GM23338 (cell line): ENCODE results near the gene TASP1.

ENCODE experiments used
- CREB1 ChIP-seq: fragments of 250-450 bp; sonication (Bioruptor Pico); IDR thresholded peaks from 2 replicates; pipeline ENCODE4 v1.5.0; 2020; ENCODE audit warnings: low read depth, mild to moderate bottlenecking, moderate library complexity
- EZH2 ChIP-seq: fragments of 200-600 bp; sonication (generic); IDR thresholded peaks from one replicate; pipeline ENCODE4 v1.8.0; 2017; ENCODE audit warnings: antibody characterized with exemption, mild to moderate bottlenecking, low read depth; ENCODE audit not compliant: unreplicated experiment
- EZH2phosphoT487 ChIP-seq: fragments of 200-600 bp; sonication (generic); IDR thresholded peaks from one replicate; pipeline ENCODE4 v1.8.1; 2018; ENCODE audit warnings: antibody characterized with exemption; ENCODE audit not compliant: unreplicated experiment
- JUNB ChIP-seq: IDR thresholded peaks from one replicate; pipeline ENCODE4 v1.6.1; 2016; ENCODE audit warnings: antibody characterized with exemption; ENCODE audit not compliant: unreplicated experiment
- POLR2AphosphoS5 ChIP-seq: IDR thresholded peaks from 2 replicates; pipeline ENCODE4 v1.6.1; 2016; ENCODE audit warnings: antibody characterized with exemption, low read depth
- ZNF114 ChIP-seq: fragments of 250-450 bp; sonication (Bioruptor Pico); IDR thresholded peaks from 2 replicates; pipeline ENCODE4 v1.5.0; 2020; ENCODE audit warnings: mild to moderate bottlenecking, moderate library complexity
- TF ChIP-seq, protein P1 (sequence below), 2 experiments: fragments of 200-600 bp in 1 of 2; sonication (generic) in 1 of 2; conservative IDR thresholded peaks; 2 replicates each; pipeline versions ENCODE4 v1.5.1 to v1.6.1; 2016 to 2017; ENCODE audit warnings: antibody characterized with exemption in 2 of 2, low read depth in 2 of 2, mild to moderate bottlenecking in 2 of 2, moderate library complexity in 1 of 2
- TF ChIP-seq, protein P2 (sequence below): IDR thresholded peaks from 2 replicates; pipeline ENCODE4 v1.6.1; 2016; ENCODE audit warnings: antibody characterized with exemption
- TF ChIP-seq, protein P3 (sequence below): IDR thresholded peaks from one replicate; pipeline ENCODE4 v1.6.1; 2018; ENCODE audit warnings: antibody characterized with exemption; ENCODE audit not compliant: unreplicated experiment
- TF ChIP-seq, protein P4 (sequence below): fragments of 250-450 bp; sonication (Bioruptor Pico); IDR thresholded peaks from 2 replicates; pipeline ENCODE4 v1.5.0; 2020; ENCODE audit warnings: mild to moderate bottlenecking, moderate library complexity

DNA sequence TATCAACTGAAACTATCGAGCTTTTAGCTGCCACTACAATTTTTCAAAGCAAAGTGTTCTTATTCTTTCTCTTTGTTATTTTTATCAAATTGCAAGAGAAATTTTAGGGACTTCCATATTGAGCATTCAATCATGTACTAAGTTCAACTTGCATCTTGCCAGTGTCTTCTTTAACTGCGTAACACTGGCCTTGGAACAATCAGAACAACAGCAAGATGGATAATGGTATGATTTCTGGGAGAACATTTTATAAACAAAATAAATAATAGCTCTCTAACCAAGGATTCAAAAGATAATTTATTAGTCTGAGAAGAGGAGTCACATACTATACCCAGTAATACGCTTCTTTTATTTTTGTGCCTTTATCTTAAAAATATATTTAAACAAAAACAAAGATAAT, 249.6 kb downstream of the TASP1 start:
- TF ChIP-seq, protein P1, sequence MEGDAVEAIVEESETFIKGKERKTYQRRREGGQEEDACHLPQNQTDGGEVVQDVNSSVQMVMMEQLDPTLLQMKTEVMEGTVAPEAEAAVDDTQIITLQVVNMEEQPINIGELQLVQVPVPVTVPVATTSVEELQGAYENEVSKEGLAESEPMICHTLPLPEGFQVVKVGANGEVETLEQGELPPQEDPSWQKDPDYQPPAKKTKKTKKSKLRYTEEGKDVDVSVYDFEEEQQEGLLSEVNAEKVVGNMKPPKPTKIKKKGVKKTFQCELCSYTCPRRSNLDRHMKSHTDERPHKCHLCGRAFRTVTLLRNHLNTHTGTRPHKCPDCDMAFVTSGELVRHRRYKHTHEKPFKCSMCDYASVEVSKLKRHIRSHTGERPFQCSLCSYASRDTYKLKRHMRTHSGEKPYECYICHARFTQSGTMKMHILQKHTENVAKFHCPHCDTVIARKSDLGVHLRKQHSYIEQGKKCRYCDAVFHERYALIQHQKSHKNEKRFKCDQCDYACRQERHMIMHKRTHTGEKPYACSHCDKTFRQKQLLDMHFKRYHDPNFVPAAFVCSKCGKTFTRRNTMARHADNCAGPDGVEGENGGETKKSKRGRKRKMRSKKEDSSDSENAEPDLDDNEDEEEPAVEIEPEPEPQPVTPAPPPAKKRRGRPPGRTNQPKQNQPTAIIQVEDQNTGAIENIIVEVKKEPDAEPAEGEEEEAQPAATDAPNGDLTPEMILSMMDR (conservative IDR thresholded peaks at IDR 0.05; ENCODE audit: low read depth in 2 of 2), result no peak
- TF ChIP-seq, protein P2, sequence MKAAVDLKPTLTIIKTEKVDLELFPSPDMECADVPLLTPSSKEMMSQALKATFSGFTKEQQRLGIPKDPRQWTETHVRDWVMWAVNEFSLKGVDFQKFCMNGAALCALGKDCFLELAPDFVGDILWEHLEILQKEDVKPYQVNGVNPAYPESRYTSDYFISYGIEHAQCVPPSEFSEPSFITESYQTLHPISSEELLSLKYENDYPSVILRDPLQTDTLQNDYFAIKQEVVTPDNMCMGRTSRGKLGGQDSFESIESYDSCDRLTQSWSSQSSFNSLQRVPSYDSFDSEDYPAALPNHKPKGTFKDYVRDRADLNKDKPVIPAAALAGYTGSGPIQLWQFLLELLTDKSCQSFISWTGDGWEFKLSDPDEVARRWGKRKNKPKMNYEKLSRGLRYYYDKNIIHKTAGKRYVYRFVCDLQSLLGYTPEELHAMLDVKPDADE, result no peak
- TF ChIP-seq, protein P3, sequence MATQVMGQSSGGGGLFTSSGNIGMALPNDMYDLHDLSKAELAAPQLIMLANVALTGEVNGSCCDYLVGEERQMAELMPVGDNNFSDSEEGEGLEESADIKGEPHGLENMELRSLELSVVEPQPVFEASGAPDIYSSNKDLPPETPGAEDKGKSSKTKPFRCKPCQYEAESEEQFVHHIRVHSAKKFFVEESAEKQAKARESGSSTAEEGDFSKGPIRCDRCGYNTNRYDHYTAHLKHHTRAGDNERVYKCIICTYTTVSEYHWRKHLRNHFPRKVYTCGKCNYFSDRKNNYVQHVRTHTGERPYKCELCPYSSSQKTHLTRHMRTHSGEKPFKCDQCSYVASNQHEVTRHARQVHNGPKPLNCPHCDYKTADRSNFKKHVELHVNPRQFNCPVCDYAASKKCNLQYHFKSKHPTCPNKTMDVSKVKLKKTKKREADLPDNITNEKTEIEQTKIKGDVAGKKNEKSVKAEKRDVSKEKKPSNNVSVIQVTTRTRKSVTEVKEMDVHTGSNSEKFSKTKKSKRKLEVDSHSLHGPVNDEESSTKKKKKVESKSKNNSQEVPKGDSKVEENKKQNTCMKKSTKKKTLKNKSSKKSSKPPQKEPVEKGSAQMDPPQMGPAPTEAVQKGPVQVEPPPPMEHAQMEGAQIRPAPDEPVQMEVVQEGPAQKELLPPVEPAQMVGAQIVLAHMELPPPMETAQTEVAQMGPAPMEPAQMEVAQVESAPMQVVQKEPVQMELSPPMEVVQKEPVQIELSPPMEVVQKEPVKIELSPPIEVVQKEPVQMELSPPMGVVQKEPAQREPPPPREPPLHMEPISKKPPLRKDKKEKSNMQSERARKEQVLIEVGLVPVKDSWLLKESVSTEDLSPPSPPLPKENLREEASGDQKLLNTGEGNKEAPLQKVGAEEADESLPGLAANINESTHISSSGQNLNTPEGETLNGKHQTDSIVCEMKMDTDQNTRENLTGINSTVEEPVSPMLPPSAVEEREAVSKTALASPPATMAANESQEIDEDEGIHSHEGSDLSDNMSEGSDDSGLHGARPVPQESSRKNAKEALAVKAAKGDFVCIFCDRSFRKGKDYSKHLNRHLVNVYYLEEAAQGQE, result no peak
- TF ChIP-seq POLR2AphosphoS5 (no peak), EZH2 (no peak), EZH2phosphoT487 (no peak), CREB1 (CRISPR knock-in tag) (no peak), JUNB (no peak), ZNF114 (CRISPR knock-in tag) (no peak)
- TF ChIP-seq, protein P4, sequence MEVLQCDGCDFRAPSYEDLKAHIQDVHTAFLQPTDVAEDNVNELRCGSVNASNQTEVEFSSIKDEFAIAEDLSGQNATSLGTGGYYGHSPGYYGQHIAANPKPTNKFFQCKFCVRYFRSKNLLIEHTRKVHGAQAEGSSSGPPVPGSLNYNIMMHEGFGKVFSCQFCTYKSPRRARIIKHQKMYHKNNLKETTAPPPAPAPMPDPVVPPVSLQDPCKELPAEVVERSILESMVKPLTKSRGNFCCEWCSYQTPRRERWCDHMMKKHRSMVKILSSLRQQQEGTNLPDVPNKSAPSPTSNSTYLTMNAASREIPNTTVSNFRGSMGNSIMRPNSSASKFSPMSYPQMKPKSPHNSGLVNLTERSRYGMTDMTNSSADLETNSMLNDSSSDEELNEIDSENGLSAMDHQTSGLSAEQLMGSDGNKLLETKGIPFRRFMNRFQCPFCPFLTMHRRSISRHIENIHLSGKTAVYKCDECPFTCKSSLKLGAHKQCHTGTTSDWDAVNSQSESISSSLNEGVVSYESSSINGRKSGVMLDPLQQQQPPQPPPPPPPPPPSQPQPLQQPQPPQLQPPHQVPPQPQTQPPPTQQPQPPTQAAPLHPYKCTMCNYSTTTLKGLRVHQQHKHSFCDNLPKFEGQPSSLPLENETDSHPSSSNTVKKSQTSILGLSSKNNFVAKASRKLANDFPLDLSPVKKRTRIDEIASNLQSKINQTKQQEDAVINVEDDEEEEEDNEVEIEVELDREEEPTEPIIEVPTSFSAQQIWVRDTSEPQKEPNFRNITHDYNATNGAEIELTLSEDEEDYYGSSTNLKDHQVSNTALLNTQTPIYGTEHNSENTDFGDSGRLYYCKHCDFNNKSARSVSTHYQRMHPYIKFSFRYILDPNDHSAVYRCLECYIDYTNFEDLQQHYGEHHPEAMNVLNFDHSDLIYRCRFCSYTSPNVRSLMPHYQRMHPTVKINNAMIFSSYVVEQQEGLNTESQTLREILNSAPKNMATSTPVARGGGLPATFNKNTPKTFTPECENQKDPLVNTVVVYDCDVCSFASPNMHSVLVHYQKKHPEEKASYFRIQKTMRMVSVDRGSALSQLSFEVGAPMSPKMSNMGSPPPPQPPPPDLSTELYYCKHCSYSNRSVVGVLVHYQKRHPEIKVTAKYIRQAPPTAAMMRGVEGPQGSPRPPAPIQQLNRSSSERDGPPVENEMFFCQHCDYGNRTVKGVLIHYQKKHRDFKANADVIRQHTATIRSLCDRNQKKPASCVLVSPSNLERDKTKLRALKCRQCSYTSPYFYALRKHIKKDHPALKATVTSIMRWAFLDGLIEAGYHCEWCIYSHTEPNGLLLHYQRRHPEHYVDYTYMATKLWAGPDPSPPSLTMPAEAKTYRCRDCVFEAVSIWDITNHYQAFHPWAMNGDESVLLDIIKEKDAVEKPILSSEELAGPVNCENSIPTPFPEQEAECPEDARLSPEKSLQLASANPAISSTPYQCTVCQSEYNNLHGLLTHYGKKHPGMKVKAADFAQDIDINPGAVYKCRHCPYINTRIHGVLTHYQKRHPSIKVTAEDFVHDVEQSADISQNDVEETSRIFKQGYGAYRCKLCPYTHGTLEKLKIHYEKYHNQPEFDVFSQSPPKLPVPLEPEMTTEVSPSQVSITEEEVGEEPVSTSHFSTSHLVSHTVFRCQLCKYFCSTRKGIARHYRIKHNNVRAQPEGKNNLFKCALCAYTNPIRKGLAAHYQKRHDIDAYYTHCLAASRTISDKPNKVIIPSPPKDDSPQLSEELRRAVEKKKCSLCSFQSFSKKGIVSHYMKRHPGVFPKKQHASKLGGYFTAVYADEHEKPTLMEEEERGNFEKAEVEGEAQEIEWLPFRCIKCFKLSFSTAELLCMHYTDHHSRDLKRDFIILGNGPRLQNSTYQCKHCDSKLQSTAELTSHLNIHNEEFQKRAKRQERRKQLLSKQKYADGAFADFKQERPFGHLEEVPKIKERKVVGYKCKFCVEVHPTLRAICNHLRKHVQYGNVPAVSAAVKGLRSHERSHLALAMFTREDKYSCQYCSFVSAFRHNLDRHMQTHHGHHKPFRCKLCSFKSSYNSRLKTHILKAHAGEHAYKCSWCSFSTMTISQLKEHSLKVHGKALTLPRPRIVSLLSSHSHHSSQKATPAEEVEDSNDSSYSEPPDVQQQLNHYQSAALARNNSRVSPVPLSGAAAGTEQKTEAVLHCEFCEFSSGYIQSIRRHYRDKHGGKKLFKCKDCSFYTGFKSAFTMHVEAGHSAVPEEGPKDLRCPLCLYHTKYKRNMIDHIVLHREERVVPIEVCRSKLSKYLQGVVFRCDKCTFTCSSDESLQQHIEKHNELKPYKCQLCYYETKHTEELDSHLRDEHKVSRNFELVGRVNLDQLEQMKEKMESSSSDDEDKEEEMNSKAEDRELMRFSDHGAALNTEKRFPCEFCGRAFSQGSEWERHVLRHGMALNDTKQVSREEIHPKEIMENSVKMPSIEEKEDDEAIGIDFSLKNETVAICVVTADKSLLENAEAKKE (CRISPR knock-in tag), result no peak
